ENCODE results near the gene OR10G3. TPM values are rescaled to one million over a fixed set of nuclear protein-coding genes. Genes with fewer than 3 reads are reported as not detected.

The OR10G3 gene
- total RNA-seq, 1 donor from 2014 or later: not detected

DNA sequence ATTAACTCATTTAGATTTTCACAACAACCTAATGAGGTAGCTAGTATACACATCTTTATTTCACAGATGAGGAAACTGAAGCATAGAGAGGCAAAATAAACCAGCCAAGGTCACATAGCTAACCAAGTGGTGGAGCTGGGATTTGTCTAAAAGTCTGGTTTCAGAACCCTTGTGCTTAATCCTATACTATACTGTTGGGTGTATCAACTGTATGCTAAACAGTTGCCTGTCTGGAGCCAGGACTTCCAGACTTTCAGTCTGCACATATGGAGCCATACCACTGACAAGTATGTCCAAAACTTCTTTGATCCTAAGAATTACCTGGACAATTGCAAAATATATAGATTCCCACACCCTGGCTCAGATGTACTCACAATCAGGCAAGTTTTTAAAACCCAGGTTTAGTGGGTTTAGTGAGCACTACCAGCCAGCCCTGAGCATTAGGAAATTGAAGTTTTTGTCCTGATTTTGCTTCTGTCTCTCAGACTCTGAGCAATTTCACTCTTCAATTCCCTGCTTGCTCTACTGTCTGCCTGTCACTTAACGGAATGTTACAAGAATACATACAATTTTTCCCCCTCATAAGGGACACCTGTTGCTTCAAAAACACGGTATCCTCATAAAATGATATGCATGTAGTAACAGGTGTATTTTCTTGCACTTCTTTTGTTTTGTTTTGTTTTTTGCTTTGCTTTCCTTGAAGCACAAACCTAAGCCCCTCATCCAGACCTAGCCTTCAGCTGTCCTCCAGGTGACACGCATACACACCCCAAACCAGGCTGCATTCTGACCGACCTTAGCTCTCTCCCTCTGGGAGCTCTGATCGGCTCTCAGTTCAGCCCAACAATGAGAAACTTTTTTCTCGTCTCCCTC is 44.1 kb downstream of the OR10G3 start:
- Mint-ChIP-seq H3K4me3 (ENCODE audit: unreplicated experiment) (peak overlapping the region; percentile 55), H3K27me3 (ENCODE audit: low read depth) (peaks cover 47% of the 10 kb centered on the region), H3K9me3 (ENCODE audit: low read depth) (no peaks in the 10 kb centered on the region), H3K36me3 (ENCODE audit: low read depth) (no peaks in the 10 kb centered on the region), H3K4me1 (ENCODE audit: low read depth) (peaks cover 13% of the 10 kb centered on the region), H3K27ac (ENCODE audit: unreplicated experiment) (no peak overlapping the region)
- DNase-seq (ENCODE audit: low spot score): no peak
- TF ChIP-seq, protein P1, sequence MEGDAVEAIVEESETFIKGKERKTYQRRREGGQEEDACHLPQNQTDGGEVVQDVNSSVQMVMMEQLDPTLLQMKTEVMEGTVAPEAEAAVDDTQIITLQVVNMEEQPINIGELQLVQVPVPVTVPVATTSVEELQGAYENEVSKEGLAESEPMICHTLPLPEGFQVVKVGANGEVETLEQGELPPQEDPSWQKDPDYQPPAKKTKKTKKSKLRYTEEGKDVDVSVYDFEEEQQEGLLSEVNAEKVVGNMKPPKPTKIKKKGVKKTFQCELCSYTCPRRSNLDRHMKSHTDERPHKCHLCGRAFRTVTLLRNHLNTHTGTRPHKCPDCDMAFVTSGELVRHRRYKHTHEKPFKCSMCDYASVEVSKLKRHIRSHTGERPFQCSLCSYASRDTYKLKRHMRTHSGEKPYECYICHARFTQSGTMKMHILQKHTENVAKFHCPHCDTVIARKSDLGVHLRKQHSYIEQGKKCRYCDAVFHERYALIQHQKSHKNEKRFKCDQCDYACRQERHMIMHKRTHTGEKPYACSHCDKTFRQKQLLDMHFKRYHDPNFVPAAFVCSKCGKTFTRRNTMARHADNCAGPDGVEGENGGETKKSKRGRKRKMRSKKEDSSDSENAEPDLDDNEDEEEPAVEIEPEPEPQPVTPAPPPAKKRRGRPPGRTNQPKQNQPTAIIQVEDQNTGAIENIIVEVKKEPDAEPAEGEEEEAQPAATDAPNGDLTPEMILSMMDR (IDR thresholded peaks at IDR 0.05): no peak

- DNase-seq (ENCODE audit: low spot score): no peak
- TF ChIP-seq, protein P1 (IDR thresholded peaks at IDR 0.05): no peak
- peaks cover 13% of the 10 kb centered on the region for H3K4me1 Mint-ChIP-seq (ENCODE audit: low read depth)
- H3K27me3 Mint-ChIP-seq (ENCODE audit: low read depth): peaks cover 46% of the 10 kb centered on the region
- no peak overlapping the region for H3K4me3 Mint-ChIP-seq (ENCODE audit: unreplicated experiment)
- no peaks in the 10 kb centered on the region for H3K36me3 Mint-ChIP-seq (ENCODE audit: low read depth)
- no peaks in the 10 kb centered on the region for H3K9me3 Mint-ChIP-seq (ENCODE audit: low read depth)
- no peak overlapping the region for H3K27ac Mint-ChIP-seq (ENCODE audit: unreplicated experiment)
Measured at GRCh38 chr14:21534576-21534975, 45.3 kb downstream of the OR10G3 start.

- DNase-seq (ENCODE audit: low spot score): no peak
- no peaks in the 10 kb centered on the region for H3K9me3 Mint-ChIP-seq (ENCODE audit: low read depth)
- H3K27ac Mint-ChIP-seq (ENCODE audit: unreplicated experiment): no peak overlapping the region
- TF ChIP-seq, protein P1 (IDR thresholded peaks at IDR 0.05): no peak
- H3K36me3 Mint-ChIP-seq (ENCODE audit: low read depth): no peaks in the 10 kb centered on the region
- peaks cover 34% of the 10 kb centered on the region for H3K27me3 Mint-ChIP-seq (ENCODE audit: low read depth)
- H3K4me1 Mint-ChIP-seq (ENCODE audit: low read depth): peaks cover 13% of the 10 kb centered on the region
- no peak overlapping the region for H3K4me3 Mint-ChIP-seq (ENCODE audit: unreplicated experiment)
Measured at GRCh38 chr14:21533294-21533693, 46.6 kb downstream of the OR10G3 start.

GRCh38 chr14:21529515-21529914 is 50.4 kb downstream of the OR10G3 start:
- H3K4me3 Mint-ChIP-seq (ENCODE audit: unreplicated experiment): no peak overlapping the region
- no peaks in the 10 kb centered on the region for H3K36me3 Mint-ChIP-seq (ENCODE audit: low read depth)
- H3K27ac Mint-ChIP-seq (ENCODE audit: unreplicated experiment): no peak overlapping the region
- no peaks in the 10 kb centered on the region for H3K9me3 Mint-ChIP-seq (ENCODE audit: low read depth)
- TF ChIP-seq, protein P1 (IDR thresholded peaks at IDR 0.05): no peak
- H3K27me3 Mint-ChIP-seq (ENCODE audit: low read depth): peaks cover 10% of the 10 kb centered on the region
- DNase-seq (ENCODE audit: low spot score): no peak
- H3K4me1 Mint-ChIP-seq (ENCODE audit: low read depth): peaks cover 10% of the 10 kb centered on the region

GRCh38 chr14:21528381-21529348 is 51.2 kb downstream of the OR10G3 start:
- H3K4me1 Mint-ChIP-seq (ENCODE audit: low read depth): peaks cover 10% of the 10 kb centered on the region
- TF ChIP-seq, protein P1 (IDR thresholded peaks at IDR 0.05): no peak
- peaks cover 5% of the 10 kb centered on the region for H3K27me3 Mint-ChIP-seq (ENCODE audit: low read depth)
- H3K9me3 Mint-ChIP-seq (ENCODE audit: low read depth): no peaks in the 10 kb centered on the region
- DNase-seq (ENCODE audit: low spot score): no peak
- H3K27ac Mint-ChIP-seq (ENCODE audit: unreplicated experiment): no peak overlapping the region
- H3K4me3 Mint-ChIP-seq (ENCODE audit: unreplicated experiment): no peak overlapping the region
- peaks cover 2% of the 10 kb centered on the region for H3K36me3 Mint-ChIP-seq (ENCODE audit: low read depth)

All from chondrocyte (in vitro differentiated cells).